HG03460 (cell line): ENCODE results near the gene PLET1.
A peak's percentile ranks its signal among the peaks of the same experiment; 100 is the strongest.

Experiments used
- ATAC-seq: cut with Tn5 transposase; IDR thresholded peaks from one replicate; pipeline ENCODE4 v1.9.1; 2021; ENCODE audit not compliant: unreplicated experiment

The PLET1 gene

GRCh38 chr11:112260490-112260889, at the start of gene PLET1:
PLET1 (minus strand) TSS chr11:112260860; CDS start chr11:112260589, 271 bp downstream.
- ATAC-seq = no peak

- no peak for ATAC-seq
Observed at GRCh38 chr11:112310419-112310818, 49.8 kb upstream of the PLET1 start.

- ATAC-seq = no peak
Observed at GRCh38 chr11:112308651-112309050, 48.0 kb upstream of the PLET1 start.

GRCh38 chr11:112307616-112308015, 47.0 kb upstream of the PLET1 start:
- no peak for ATAC-seq

- ATAC-seq = no peak
Observed at GRCh38 chr11:112306230-112306629, 45.6 kb upstream of the PLET1 start.

- no peak for ATAC-seq
Observed at GRCh38 chr11:112304914-112305313, 44.3 kb upstream of the PLET1 start.

- ATAC-seq = no peak
Observed at GRCh38 chr11:112303616-112304015, 43.0 kb upstream of the PLET1 start.

GRCh38 chr11:112302226-112302868, 41.7 kb upstream of the PLET1 start:
- ATAC-seq = no peak

GRCh38 chr11:112300094-112300786, 39.6 kb upstream of the PLET1 start:
- no peak for ATAC-seq

- no peak for ATAC-seq
Observed at GRCh38 chr11:112298535-112298934, 37.9 kb upstream of the PLET1 start.

- ATAC-seq = no peak
Observed at GRCh38 chr11:112297248-112297866, 36.7 kb upstream of the PLET1 start.

GRCh38 chr11:112296044-112296443, 35.4 kb upstream of the PLET1 start:
- no peak for ATAC-seq

- ATAC-seq = no peak
Observed at GRCh38 chr11:112294688-112295340, 34.2 kb upstream of the PLET1 start.

GRCh38 chr11:112293614-112294013, 33.0 kb upstream of the PLET1 start:
- ATAC-seq = no peak

- no peak for ATAC-seq
Observed at GRCh38 chr11:112292785-112293407, 32.2 kb upstream of the PLET1 start.

- ATAC-seq = no peak
Observed at GRCh38 chr11:112292188-112292587, 31.5 kb upstream of the PLET1 start.

- ATAC-seq = no peak
Observed at GRCh38 chr11:112291191-112291590, 30.5 kb upstream of the PLET1 start.

- no peak for ATAC-seq
Observed at GRCh38 chr11:112290493-112290850, 29.8 kb upstream of the PLET1 start.

- ATAC-seq = peak; percentile 89
Observed at GRCh38 chr11:112289588-112290492, 29.2 kb upstream of the PLET1 start.

- ATAC-seq = no peak
Observed at GRCh38 chr11:112288021-112288420, 27.4 kb upstream of the PLET1 start.
